ENCODE measurements around the gene TCF4. TPM values are rescaled to one million over a fixed set of nuclear protein-coding genes. Genes with fewer than 3 reads are reported as not detected.

Gene TCF4
- polyA plus RNA-seq, 1 experiment, result 47.3 TPM

DNA sequence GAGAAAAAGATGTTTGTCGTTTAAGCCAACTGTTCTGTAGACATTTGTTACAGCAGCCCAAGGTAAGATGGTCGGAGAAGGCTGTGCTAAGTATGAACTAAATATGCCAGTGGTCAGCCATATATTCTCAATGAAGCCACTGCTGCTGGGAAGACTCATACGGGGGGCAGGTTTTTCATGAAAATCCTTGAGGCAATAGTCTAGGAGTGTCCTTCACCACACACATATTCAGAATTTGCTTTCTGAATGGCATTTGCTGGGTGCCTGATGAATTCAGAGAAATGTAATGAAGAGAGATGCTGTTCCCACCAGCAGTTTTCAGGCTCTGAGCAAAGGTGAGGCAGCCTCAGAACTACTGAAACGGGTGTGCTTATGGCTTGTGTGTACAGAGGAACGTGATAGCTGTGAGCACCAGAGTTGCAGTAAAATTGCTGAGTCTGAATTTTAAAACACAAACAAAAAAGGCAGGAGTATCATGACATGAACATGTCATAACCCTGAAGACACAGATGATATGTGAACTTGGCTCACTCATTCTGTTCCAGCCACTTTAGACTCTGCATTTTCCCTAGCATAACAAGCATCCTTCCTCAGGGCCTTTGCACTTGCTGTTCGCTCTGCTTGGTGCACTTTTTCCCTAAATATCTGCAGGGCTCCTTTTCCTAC lies 21.3 kb upstream of the TCF4 start:
- H3K27ac ChIP-seq (ENCODE audit: low read depth, low read length), result no peak overlapping the region
- TF ChIP-seq, protein P1, sequence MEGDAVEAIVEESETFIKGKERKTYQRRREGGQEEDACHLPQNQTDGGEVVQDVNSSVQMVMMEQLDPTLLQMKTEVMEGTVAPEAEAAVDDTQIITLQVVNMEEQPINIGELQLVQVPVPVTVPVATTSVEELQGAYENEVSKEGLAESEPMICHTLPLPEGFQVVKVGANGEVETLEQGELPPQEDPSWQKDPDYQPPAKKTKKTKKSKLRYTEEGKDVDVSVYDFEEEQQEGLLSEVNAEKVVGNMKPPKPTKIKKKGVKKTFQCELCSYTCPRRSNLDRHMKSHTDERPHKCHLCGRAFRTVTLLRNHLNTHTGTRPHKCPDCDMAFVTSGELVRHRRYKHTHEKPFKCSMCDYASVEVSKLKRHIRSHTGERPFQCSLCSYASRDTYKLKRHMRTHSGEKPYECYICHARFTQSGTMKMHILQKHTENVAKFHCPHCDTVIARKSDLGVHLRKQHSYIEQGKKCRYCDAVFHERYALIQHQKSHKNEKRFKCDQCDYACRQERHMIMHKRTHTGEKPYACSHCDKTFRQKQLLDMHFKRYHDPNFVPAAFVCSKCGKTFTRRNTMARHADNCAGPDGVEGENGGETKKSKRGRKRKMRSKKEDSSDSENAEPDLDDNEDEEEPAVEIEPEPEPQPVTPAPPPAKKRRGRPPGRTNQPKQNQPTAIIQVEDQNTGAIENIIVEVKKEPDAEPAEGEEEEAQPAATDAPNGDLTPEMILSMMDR (IDR thresholded peaks at IDR 0.05; ENCODE audit: low read depth, low read length), result no peak
- ChIA-PET CTCF (no interaction called here), POLR2A (no interaction called here)
- no peaks in the 10 kb centered on the region for H3K27me3 ChIP-seq (ENCODE audit: control insufficient read depth, insufficient read depth, low read length)
- no peak for DNase-seq (ENCODE audit: low read depth, low spot score)
- H3K9me3 ChIP-seq (ENCODE audit: control insufficient read depth, insufficient read depth, low read length), result no peaks in the 10 kb centered on the region
- no peak overlapping the region for H3K4me3 ChIP-seq (ENCODE audit: low read depth, low read length)

DNA sequence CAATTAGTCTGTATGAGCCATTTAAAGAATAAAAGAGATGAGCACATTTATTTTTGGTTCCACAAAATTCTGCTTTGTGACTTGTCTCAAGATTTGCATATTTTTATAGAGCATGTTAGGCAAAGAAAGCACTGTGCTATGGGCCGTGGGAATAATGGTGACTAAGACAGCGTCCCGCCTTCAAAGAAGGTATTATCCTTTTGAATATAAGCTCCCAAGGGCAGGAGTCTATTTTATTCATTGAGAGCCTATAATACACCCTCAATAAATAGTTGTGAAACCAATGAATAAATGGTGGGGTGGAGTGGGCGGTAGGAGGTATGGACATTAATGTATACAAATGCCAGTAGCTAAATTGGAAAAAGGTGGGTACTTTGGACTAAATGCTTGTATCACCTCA lies 20.5 kb upstream of the TCF4 start:
- ChIA-PET POLR2A (no interaction called here), CTCF (no interaction called here)
- Histone ChIP-seq H3K27me3 (ENCODE audit: control insufficient read depth, insufficient read depth, low read length) (no peaks in the 10 kb centered on the region), H3K4me3 (ENCODE audit: low read depth, low read length) (no peak overlapping the region), H3K9me3 (ENCODE audit: control insufficient read depth, insufficient read depth, low read length) (no peaks in the 10 kb centered on the region), H3K27ac (ENCODE audit: low read depth, low read length) (no peak overlapping the region)
- TF ChIP-seq, protein P1 (IDR thresholded peaks at IDR 0.05; ENCODE audit: low read depth, low read length), result no peak
- DNase-seq (ENCODE audit: low read depth, low spot score), result no peak

DNA sequence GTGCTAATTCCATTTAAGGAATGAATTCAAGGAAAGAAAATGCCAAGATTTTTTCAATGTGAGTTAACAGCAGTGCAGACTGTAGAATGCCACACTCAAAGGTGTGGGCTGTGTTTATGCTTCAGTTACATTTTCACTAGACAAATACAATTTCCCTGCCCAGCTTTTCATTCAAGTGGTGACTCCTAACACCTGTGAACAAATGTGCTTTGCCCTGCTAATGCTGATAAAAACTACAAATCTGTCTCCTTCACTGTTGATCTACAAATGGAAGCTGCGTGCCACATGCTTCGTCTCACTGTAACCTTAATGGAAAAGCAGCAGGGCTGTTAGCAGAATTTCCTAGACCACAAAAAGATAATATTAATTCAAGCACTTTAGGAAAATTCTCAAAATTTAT lies 19.8 kb upstream of the TCF4 start:
- no peaks in the 10 kb centered on the region for H3K27me3 ChIP-seq (ENCODE audit: control insufficient read depth, insufficient read depth, low read length)
- H3K27ac ChIP-seq (ENCODE audit: low read depth, low read length), result no peak overlapping the region
- TF ChIP-seq, protein P1 (IDR thresholded peaks at IDR 0.05; ENCODE audit: low read depth, low read length), result no peak
- no peak for DNase-seq (ENCODE audit: low read depth, low spot score)
- ChIA-PET CTCF (no interaction called here), POLR2A (no interaction called here)
- no peak overlapping the region for H3K4me3 ChIP-seq (ENCODE audit: low read depth, low read length)
- no peaks in the 10 kb centered on the region for H3K9me3 ChIP-seq (ENCODE audit: control insufficient read depth, insufficient read depth, low read length)

DNA sequence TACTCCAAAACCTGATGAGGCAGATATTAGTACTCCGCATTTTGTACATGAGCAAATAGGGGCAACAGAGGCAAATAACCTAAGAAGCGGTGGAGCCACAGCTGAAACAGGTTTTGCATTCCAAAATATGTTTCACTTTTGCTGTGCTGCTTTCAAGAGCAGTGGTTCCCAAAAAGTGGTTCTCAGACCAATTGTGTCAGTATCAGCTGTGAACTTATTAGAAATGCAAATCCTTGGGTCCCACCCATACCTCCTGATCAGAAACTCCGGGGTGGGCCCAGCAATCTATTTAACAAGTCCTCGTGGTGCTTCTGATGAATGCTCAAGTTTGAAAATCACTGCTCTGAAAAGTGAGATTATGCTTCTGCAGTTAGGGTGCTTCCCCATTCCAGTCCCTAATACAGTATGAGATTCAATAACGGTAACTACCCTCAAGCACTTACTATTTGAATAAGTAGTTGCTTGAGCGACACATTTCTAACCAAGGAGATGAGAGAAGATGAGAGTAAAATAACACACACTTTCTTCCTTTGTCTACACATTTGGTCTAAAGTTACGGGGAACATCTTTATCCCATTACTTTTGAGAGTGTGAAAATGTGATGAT lies 17.8 kb upstream of the TCF4 start:
- Histone ChIP-seq H3K27me3 (ENCODE audit: control insufficient read depth, insufficient read depth, low read length) (no peaks in the 10 kb centered on the region), H3K9me3 (ENCODE audit: control insufficient read depth, insufficient read depth, low read length) (no peaks in the 10 kb centered on the region), H3K4me3 (ENCODE audit: low read depth, low read length) (no peak overlapping the region), H3K27ac (ENCODE audit: low read depth, low read length) (no peak overlapping the region)
- DNase-seq (ENCODE audit: low read depth, low spot score), result no peak
- TF ChIP-seq, protein P1 (IDR thresholded peaks at IDR 0.05; ENCODE audit: low read depth, low read length), result no peak
- ChIA-PET POLR2A (no interaction called here), CTCF (no interaction called here)

DNA sequence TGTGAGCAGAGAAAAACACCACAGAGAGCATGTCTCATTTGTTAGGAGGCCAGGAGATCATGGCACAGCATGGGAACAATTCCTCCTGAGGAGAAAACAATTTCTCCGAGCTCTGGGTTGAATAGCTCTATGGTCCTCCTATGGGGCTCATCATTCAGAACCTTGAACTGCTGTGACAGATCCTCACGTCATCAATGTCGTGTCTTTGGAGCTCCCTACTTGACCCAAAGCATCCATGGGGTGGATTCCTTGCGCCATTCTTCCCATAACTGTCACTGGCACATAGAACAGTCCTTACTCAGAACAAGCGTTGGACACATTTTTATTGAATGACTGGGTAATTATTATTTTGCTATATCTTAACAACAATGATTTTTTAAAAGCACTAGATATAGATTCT lies 15.8 kb upstream of the TCF4 start:
- CTCF ChIA-PET, result interaction anchor here (0.6 kb wide), 1 partner anchor 22 kb away, joined by 5 read pairs; no protein-coding TSS in a partner anchor
- Histone ChIP-seq H3K4me3 (ENCODE audit: low read depth, low read length) (no peak overlapping the region), H3K27me3 (ENCODE audit: control insufficient read depth, insufficient read depth, low read length) (no peaks in the 10 kb centered on the region), H3K9me3 (ENCODE audit: control insufficient read depth, insufficient read depth, low read length) (no peaks in the 10 kb centered on the region), H3K27ac (ENCODE audit: low read depth, low read length) (no peak overlapping the region)
- TF ChIP-seq, protein P1 (IDR thresholded peaks at IDR 0.05; ENCODE audit: low read depth, low read length), result no peak
- DNase-seq (ENCODE audit: low read depth, low spot score), result no peak
- POLR2A ChIA-PET, result no interaction called here

Measured in AG04450 (cell line).